CD14-positive monocyte (primary cell): ENCODE results near the gene NOL8. TPM values are rescaled to one million over a fixed set of nuclear protein-coding genes. Genes with fewer than 3 reads are reported as not detected.

Experiments
- DNase-seq, 3 donors: peaks; one replicate each; pipeline ENCODE4 v3.0.0-alpha.2; 2011 to 2022
- H2AFZ ChIP-seq: 2 replicates; pipeline ENCODE4 v1.6.0; 2012; ENCODE audit warnings: mild to moderate bottlenecking, low read depth, low read length, inconsistent platforms; ENCODE audit not compliant: insufficient read depth, poor library complexity, severe bottlenecking
- H3K27ac ChIP-seq, 2 donors: 1 replicate in 1 of 2; 2 replicates in 1 of 2; pipeline ENCODE4 v1.5.1; 2012 to 2013; ENCODE audit warnings: low read length in 2 of 2, control low read depth in 1 of 2, inconsistent platforms in 1 of 2, low read depth in 1 of 2, mild to moderate bottlenecking in 1 of 2
- H3K27me3 ChIP-seq, 2 donors: one replicate each; pipeline versions ENCODE4 v1.6.0 to v1.6.1; 2011 to 2013; ENCODE audit warnings: low read length in 2 of 2; ENCODE audit not compliant: control insufficient read depth in 2 of 2, insufficient read depth in 2 of 2
- H3K36me3 ChIP-seq, 2 donors: replicated peaks in 1 of 2; 1 replicate in 1 of 2; 2 replicates in 1 of 2; pipeline versions ENCODE4 v1.5.1 to v1.6.1; 2012 to 2013; ENCODE audit warnings: low read length in 2 of 2, control low read depth in 1 of 2, inconsistent platforms in 1 of 2, mild to moderate bottlenecking in 1 of 2; ENCODE audit not compliant: insufficient read depth in 2 of 2, control insufficient read depth in 1 of 2
- H3K4me1 ChIP-seq, 2 donors: 1 replicate in 1 of 2; 2 replicates in 1 of 2; pipeline versions ENCODE4 v1.5.1 to v1.6.1; 2012 to 2013; ENCODE audit warnings: low read length in 2 of 2, control low read depth in 1 of 2, inconsistent platforms in 1 of 2, mild to moderate bottlenecking in 1 of 2, moderate library complexity in 1 of 2; ENCODE audit not compliant: insufficient read depth in 2 of 2, control insufficient read depth in 1 of 2
- H3K4me2 ChIP-seq: replicated peaks from 2 replicates; pipeline ENCODE3; 2012; ENCODE audit warnings: low read length, moderate library complexity, mild to moderate bottlenecking; ENCODE audit not compliant: poor library complexity, severe bottlenecking; ENCODE audit errors: extremely low read depth
- H3K4me3 ChIP-seq, 3 experiments: fragments of 200-600 bp in 1 of 3; sonication (generic) in 1 of 3; replicated peaks in 1 of 3; 1 replicate in 2 of 3; 2 replicates in 1 of 3; pipeline ENCODE4 v1.5.1; 2011 to 2013; ENCODE audit warnings: low read length in 3 of 3, mild to moderate bottlenecking in 3 of 3, control low read depth in 2 of 3, low read depth in 2 of 3, inconsistent platforms in 1 of 3, moderate library complexity in 1 of 3
- H3K79me2 ChIP-seq: 2 replicates; pipeline ENCODE4 v1.6.0; 2012; ENCODE audit warnings: mild to moderate bottlenecking, control low read depth, inconsistent platforms, low read length, moderate library complexity; ENCODE audit not compliant: insufficient read depth
- H3K9ac ChIP-seq: 2 replicates; pipeline ENCODE4 v1.6.0; 2017; ENCODE audit warnings: low read length, mild to moderate bottlenecking; ENCODE audit not compliant: insufficient read depth, poor library complexity, severe bottlenecking
- H3K9me3 ChIP-seq, 2 donors: replicated peaks in 1 of 2; 1 replicate in 1 of 2; 2 replicates in 1 of 2; pipeline versions ENCODE4 v1.5.1 to v1.6.1; 2012 to 2013; ENCODE audit warnings: low read length in 2 of 2, control low read depth in 1 of 2; ENCODE audit not compliant: control insufficient read depth in 1 of 2, insufficient read depth in 1 of 2
- H4K20me1 ChIP-seq: 2 replicates; pipeline ENCODE4 v1.6.0; 2012; ENCODE audit warnings: mild to moderate bottlenecking, low read length, control low read depth, moderate library complexity; ENCODE audit not compliant: insufficient read depth
- H3K27ac Mint-ChIP-seq, 7 donors: one replicate each; pipeline ENCODE4 v1.8.0; 2020; ENCODE audit warnings: mild to moderate bottlenecking in 7 of 7, mixed read lengths in 7 of 7, moderate library complexity in 6 of 7, inconsistent platforms in 2 of 7
- H3K27me3 Mint-ChIP-seq, 3 donors: one replicate each; pipeline ENCODE4 v1.8.0; 2021 to 2022; ENCODE audit warnings: low read depth in 3 of 3, mild to moderate bottlenecking in 3 of 3, mixed read lengths in 3 of 3, moderate library complexity in 3 of 3, inconsistent platforms in 1 of 3
- H3K36me3 Mint-ChIP-seq, 2 donors: one replicate each; pipeline ENCODE4 v1.8.0; 2020; ENCODE audit warnings: mixed read lengths in 2 of 2, inconsistent platforms in 1 of 2, mild to moderate bottlenecking in 1 of 2
- H3K4me1 Mint-ChIP-seq: one replicate; pipeline ENCODE4 v1.8.0; 2020; ENCODE audit warnings: mild to moderate bottlenecking, mixed read lengths
- H3K4me3 Mint-ChIP-seq, 2 donors: one replicate each; pipeline ENCODE4 v1.8.0; 2020; ENCODE audit warnings: mild to moderate bottlenecking in 2 of 2, mixed read lengths in 2 of 2, moderate library complexity in 1 of 2
- H3K9me3 Mint-ChIP-seq, 7 donors: one replicate each; pipeline ENCODE4 v1.8.0; 2020 to 2022; ENCODE audit warnings: mixed read lengths in 7 of 7, mild to moderate bottlenecking in 6 of 7, moderate library complexity in 6 of 7, inconsistent platforms in 2 of 7
- CTCF ChIP-seq: fragments of 200-600 bp; IDR thresholded peaks from one replicate; pipeline ENCODE4 v1.8.0; 2022; ENCODE audit warnings: antibody characterized with exemption, mild to moderate bottlenecking
- WGBS: methylation state at CpG from one replicate; pipeline ENCODE4 v1.1.5; 2013; ENCODE audit warnings: missing lambda C conversion rate; ENCODE audit not compliant: insufficient coverage; 5-methylcytosine and 5-hydroxymethylcytosine counted together
- intact Hi-C, 2 donors: fragments of 100-400 bp; cut with micrococcal nuclease; formaldehyde crosslinking; loops; one replicate each; pipeline versions ENCODE4 v1.15.0 to v1.15.1; 2023
- polyA plus RNA-seq, 3 donors: library from polyadenylated mRNA; depleted of rRNA in 1 of 3; unstranded in 2 of 3; stranded (reverse) in 1 of 3; fragments of 300-500 nt in 2 of 3; fragments of >200 nt in 1 of 3; fragmentation: Illumina TruSeq in 2 of 3; gene quantifications; 1 replicate in 2 of 3; 2 replicates in 1 of 3; pipeline ENCODE4 v1.2.3, GENCODE V29; 2012 to 2021

The NOL8 gene
- polyA plus RNA-seq, 3 donors: 2.9 to 22.0 (median 8.8) TPM

DNA sequence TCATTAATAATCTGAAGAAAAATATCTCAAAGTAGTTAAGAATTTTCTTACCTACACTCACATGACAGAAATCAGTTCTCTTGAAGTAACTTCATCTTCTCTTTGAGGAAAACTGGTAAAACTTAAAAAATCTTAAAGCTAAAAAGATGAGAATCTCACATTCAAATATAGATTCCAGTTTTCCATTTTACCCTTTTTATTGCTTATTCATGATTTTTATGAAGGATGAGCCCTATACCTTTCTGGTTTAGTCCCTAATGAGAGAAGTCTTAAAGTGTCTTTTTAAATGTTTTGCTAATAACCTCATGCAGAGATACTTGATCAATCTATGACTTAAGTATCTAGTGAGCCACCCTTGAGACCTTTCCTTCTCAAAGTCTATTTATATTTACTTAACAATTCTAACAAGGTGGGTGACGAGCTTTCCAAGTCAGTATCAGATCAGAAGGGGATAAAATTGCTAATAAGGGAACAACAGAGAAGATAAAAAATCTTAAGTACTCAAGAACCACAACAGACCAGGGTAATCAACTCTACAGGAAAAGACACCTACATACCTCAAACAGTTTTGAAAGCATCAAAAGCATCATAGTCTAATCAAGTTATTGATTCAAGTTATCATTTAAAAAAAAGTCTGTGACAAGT, 34.2 kb downstream of the NOL8 start:
- TF ChIP-seq CTCF: no peak
- Histone ChIP-seq H3K4me1 (peaks cover 14 to 23% of the 10 kb centered on the region in 2 donors), H3K79me2 (peaks cover 42% of the 10 kb centered on the region), H3K27ac (no peak overlapping the region), H2AFZ (no peak overlapping the region), H3K9me3 (no peaks in the 10 kb centered on the region), H3K27me3 (no peaks in the 10 kb centered on the region), H3K36me3 (peaks cover 16 to 34% of the 10 kb centered on the region in 2 donors), H3K9ac (no peak overlapping the region), H3K4me2 (no peak overlapping the region), H4K20me1 (no peaks in the 10 kb centered on the region), H3K4me3 (no peak overlapping the region)
- peaks cover 20 to 26% of the 10 kb centered on the region in 2 donors for H3K36me3 Mint-ChIP-seq
- H3K9me3 Mint-ChIP-seq: no peaks in the 10 kb centered on the region
- H3K4me1 Mint-ChIP-seq: peaks cover 20% of the 10 kb centered on the region
- intact Hi-C loops: loop anchor here (5.0 to 10.0 kb wide), 2 partner anchors 36 to 176 kb away; partner anchors contain the start of genes SPTLC1 (in 2 of the 2), CENPP (in 1 of the 2) and NOL8 (in 1 of the 2)
- no peak overlapping the region for H3K4me3 Mint-ChIP-seq
- no CpG with 5 or more reads among the region's 1 CpG for WGBS
- H3K27ac Mint-ChIP-seq: peak overlapping the region in 1 of 7 donors; percentile 33
- DNase-seq: no peak
- H3K27me3 Mint-ChIP-seq: no peaks in the 10 kb centered on the region

GRCh38 chr9:92289708-92290390, 35.3 kb downstream of the NOL8 start:
- no peak overlapping the region for H3K27ac Mint-ChIP-seq
- no CpG with 5 or more reads among the region's 5 CpGs for WGBS
- Histone ChIP-seq H3K4me2 (no peak overlapping the region), H3K9me3 (no peaks in the 10 kb centered on the region), H3K9ac (no peak overlapping the region), H3K4me3 (no peak overlapping the region), H3K79me2 (peaks cover 42% of the 10 kb centered on the region), H3K27ac (no peak overlapping the region), H3K27me3 (no peaks in the 10 kb centered on the region), H3K36me3 (peaks cover 26 to 45% of the 10 kb centered on the region in 2 donors), H2AFZ (no peak overlapping the region), H4K20me1 (no peaks in the 10 kb centered on the region), H3K4me1 (peaks cover 14 to 23% of the 10 kb centered on the region in 2 donors)
- peaks cover 19% of the 10 kb centered on the region for H3K4me1 Mint-ChIP-seq
- H3K9me3 Mint-ChIP-seq: no peaks in the 10 kb centered on the region
- peaks cover 31 to 36% of the 10 kb centered on the region in 2 donors for H3K36me3 Mint-ChIP-seq
- no peaks in the 10 kb centered on the region for H3K27me3 Mint-ChIP-seq
- no peak for DNase-seq
- intact Hi-C loops: loop anchor here (5.0 to 10.0 kb wide), 2 partner anchors 37 to 175 kb away; partner anchors contain the start of genes SPTLC1 (in 2 of the 2), CENPP (in 1 of the 2) and NOL8 (in 1 of the 2)
- TF ChIP-seq CTCF: no peak
- H3K4me3 Mint-ChIP-seq: no peak overlapping the region
